GM12872 (cell line): ENCODE measurements around the gene CMKLR1.

Experiments used
- TF ChIP-seq, protein P1 (sequence below): IDR thresholded peaks from 3 replicates; pipeline ENCODE4 v1.5.1; 2011; ENCODE audit warnings: low read depth, mild to moderate bottlenecking, low read length, moderate library complexity; ENCODE audit not compliant: insufficient read depth

The CMKLR1 gene

GRCh38 chr12:108254030-108254429 lies 85.1 kb downstream of the CMKLR1 start:
- TF ChIP-seq, protein P1, sequence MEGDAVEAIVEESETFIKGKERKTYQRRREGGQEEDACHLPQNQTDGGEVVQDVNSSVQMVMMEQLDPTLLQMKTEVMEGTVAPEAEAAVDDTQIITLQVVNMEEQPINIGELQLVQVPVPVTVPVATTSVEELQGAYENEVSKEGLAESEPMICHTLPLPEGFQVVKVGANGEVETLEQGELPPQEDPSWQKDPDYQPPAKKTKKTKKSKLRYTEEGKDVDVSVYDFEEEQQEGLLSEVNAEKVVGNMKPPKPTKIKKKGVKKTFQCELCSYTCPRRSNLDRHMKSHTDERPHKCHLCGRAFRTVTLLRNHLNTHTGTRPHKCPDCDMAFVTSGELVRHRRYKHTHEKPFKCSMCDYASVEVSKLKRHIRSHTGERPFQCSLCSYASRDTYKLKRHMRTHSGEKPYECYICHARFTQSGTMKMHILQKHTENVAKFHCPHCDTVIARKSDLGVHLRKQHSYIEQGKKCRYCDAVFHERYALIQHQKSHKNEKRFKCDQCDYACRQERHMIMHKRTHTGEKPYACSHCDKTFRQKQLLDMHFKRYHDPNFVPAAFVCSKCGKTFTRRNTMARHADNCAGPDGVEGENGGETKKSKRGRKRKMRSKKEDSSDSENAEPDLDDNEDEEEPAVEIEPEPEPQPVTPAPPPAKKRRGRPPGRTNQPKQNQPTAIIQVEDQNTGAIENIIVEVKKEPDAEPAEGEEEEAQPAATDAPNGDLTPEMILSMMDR, result no peak

DNA sequence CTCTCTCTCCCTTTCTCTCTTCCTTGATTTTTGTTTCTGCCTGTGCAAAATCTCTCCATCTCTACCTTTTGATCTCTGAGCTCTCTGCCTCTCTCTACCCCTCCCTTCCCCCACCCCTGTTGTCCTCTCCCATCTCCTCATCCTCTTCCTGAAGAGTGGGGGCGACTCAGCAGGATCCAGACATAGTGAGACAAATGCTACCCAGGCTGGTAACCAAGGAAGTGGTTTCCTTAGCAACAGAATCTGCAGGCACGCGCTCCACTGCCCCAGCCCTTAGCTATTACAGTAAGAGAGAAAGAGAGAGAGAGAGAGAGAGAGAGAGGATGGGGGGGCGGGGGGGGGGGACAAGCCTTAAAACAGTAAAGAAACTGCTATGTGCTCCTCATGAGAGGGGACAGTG lies 85.6 kb downstream of the CMKLR1 start:
- TF ChIP-seq, protein P1, result no peak

DNA sequence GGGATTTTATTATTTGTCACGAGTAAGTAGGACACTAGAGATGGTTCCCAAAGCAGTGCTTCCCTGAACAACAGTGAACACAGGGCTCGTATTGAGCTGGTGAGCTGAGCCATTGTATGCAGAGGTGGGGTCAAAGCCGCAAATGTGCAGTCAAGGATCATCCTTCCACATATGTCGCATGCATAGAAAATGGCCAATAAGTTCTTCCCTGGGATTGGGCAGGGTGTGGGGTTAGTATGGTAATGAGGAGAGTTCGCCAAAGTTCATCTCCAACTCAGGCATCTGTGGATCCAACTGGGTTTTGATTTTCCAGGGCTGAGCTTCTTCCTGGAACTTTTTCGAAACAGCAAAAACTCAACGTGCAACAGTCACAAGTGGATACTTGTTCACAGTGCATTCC lies 86.6 kb downstream of the CMKLR1 start:
- TF ChIP-seq, protein P1, result no peak

GRCh38 chr12:108248011-108248410 lies 91.1 kb downstream of the CMKLR1 start:
- TF ChIP-seq, protein P1, result no peak

DNA sequence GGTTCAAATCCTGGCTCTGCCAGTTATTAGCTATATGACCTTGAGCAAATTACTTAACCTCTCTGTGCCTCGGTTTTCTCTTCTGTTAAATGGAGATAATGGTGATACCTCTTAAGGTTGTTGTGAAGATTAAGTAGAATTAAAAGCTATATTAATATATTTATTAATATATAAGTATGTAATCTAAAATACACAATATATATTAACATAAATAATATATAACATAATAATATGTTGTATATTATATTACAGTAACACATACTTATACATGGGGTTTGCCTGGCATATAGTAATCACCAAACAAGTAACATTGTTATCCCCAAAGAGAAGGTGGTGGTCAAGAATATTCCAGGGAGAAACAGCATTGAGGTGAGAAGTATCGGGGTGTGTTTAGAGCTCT lies 92.0 kb downstream of the CMKLR1 start:
- TF ChIP-seq, protein P1, result no peak

GRCh38 chr12:108241986-108242703 lies 97.0 kb downstream of the CMKLR1 start:
- TF ChIP-seq, protein P1, result no peak

DNA sequence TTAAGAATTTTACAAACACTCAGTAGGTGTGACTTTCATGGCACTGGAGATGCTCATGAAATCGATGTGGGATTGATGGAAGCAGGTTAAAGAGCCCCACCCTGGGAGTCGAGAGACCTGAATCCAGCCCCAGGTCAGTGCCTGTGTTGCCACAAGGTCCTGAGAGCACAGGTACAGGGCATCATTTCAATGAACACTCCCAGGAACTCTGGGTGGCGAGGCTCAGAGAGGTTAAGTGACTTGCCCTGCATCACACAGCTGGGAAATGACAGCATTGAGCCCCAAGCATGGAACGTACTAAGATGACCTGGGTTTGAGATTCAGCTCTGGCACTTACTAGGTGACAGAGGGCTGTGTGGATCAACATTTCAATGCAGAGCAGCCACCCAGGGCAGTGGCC lies 98.2 kb downstream of the CMKLR1 start:
- TF ChIP-seq, protein P1, result no peak
